Loucy (cell line): ENCODE results near the gene NDUFAF8.

Experiments used
- CTCF ChIP-seq: fragments of 200-600 bp; sonication (generic); conservative IDR thresholded peaks from 2 replicates; pipeline ENCODE4 v1.5.1; 2014; ENCODE audit warnings: mild to moderate bottlenecking, antibody characterized with exemption, low read length
- EZH2phosphoT487 ChIP-seq: fragments of 200-600 bp; IDR thresholded peaks from 2 replicates; pipeline ENCODE4 v1.6.1; 2018; ENCODE audit warnings: antibody characterized with exemption, mild to moderate bottlenecking, moderate library complexity, borderline replicate concordance

- TF ChIP-seq CTCF (no peak), EZH2phosphoT487 (no peak)
Measured at GRCh38 chr17:81238815-81239713, at the start of gene NDUFAF8, which contains the start of gene TEPSIN.
